Measurements from ENCODE around the gene TMPRSS11E.
A peak's percentile ranks its signal among the peaks of the same experiment; 100 is the strongest.
"Not testable (repeated sequence)": the region's sequence is repeated elsewhere in the genome, so short reads cannot be mapped to it uniquely, and the experiment has no call there.

TMPRSS11E gene

GRCh38 chr4:68461790-68462189 is 14.5 kb downstream of the TMPRSS11E start:
- DNase-seq (ENCODE audit: low spot score) = no peak

- no peak for DNase-seq (ENCODE audit: low spot score)
These were observed 15.4 kb downstream of the TMPRSS11E start for GRCh38 chr4:68462691-68463090.

- DNase-seq (ENCODE audit: low spot score) = no peak
These were observed 16.5 kb downstream of the TMPRSS11E start for GRCh38 chr4:68463796-68464195.

- DNase-seq (ENCODE audit: low spot score) = no peak
These were observed 17.8 kb downstream of the TMPRSS11E start for GRCh38 chr4:68465058-68465457.

GRCh38 chr4:68466185-68466584 is 18.9 kb downstream of the TMPRSS11E start:
- no peak for DNase-seq (ENCODE audit: low spot score)

- DNase-seq (ENCODE audit: low spot score) = no peak
These were observed 19.5 kb downstream of the TMPRSS11E start for GRCh38 chr4:68466751-68467150.

- DNase-seq (ENCODE audit: low spot score) = no peak
These were observed 22.2 kb downstream of the TMPRSS11E start for GRCh38 chr4:68469482-68469881.

- no peak for DNase-seq (ENCODE audit: low spot score)
These were observed 28.9 kb downstream of the TMPRSS11E start for GRCh38 chr4:68476191-68476590.

- no peak for DNase-seq (ENCODE audit: low spot score)
These were observed 42.1 kb downstream of the TMPRSS11E start for GRCh38 chr4:68489338-68489737.

- no peak for DNase-seq (ENCODE audit: low spot score)
These were observed 43.7 kb downstream of the TMPRSS11E start for GRCh38 chr4:68490826-68491457.

- DNase-seq (ENCODE audit: low spot score) = no peak
These were observed 47.4 kb downstream of the TMPRSS11E start for GRCh38 chr4:68494688-68495087.

GRCh38 chr4:68498413-68499007 is 51.2 kb downstream of the TMPRSS11E start:
- DNase-seq (ENCODE audit: low spot score) = peak; percentile 5

GRCh38 chr4:68499021-68499420 is 51.8 kb downstream of the TMPRSS11E start:
- no peak for DNase-seq (ENCODE audit: low spot score)

- DNase-seq (ENCODE audit: low spot score) = not testable (repeated sequence)
These were observed 56.2 kb downstream of the TMPRSS11E start for GRCh38 chr4:68503462-68503861.

- DNase-seq (ENCODE audit: low spot score) = not testable (repeated sequence)
These were observed 57.6 kb downstream of the TMPRSS11E start for GRCh38 chr4:68504836-68505235.

GRCh38 chr4:68505452-68505851 is 58.2 kb downstream of the TMPRSS11E start:
- not testable (repeated sequence) for DNase-seq (ENCODE audit: low spot score)

- DNase-seq (ENCODE audit: low spot score) = no peak
These were observed 71.6 kb downstream of the TMPRSS11E start for GRCh38 chr4:68518889-68519288.

- no peak for DNase-seq (ENCODE audit: low spot score)
These were observed 73.7 kb downstream of the TMPRSS11E start for GRCh38 chr4:68520985-68521384.

GRCh38 chr4:68522232-68522631 is 75.0 kb downstream of the TMPRSS11E start:
- DNase-seq (ENCODE audit: low spot score) = not testable (repeated sequence)

GRCh38 chr4:68535974-68536373 is 88.7 kb downstream of the TMPRSS11E start:
- DNase-seq (ENCODE audit: low spot score) = no peak

- DNase-seq (ENCODE audit: low spot score) = no peak
These were observed 89.1 kb downstream of the TMPRSS11E start for GRCh38 chr4:68536375-68536774.

GRCh38 chr4:68542742-68543141 is 95.5 kb downstream of the TMPRSS11E start:
- not testable (repeated sequence) for DNase-seq (ENCODE audit: low spot score)
